Measurements from ENCODE around the gene TRIM74.
"Not testable (repeated sequence)": the region's sequence is repeated elsewhere in the genome, so short reads cannot be mapped to it uniquely, and the experiment has no call there.

TRIM74 gene

DNA sequence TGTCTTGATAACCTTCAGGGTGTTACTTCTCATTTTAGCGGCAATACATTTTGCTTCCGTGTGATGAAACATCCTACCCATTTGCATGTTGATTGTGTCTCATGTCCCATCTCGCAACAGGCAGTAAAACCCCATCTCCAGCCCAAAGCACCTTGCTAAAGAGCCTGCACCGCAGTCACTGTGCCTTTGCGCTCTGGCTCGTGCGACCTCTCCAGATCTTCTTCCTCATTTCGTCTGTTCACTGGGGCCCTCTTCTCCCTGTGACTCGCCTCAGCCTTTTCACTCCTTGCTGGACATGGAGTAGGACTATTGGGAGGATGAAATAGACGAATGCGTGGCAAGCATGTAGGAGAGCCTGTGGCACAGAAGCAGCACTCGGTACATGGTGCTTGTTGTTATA lies 57.9 kb downstream of the TRIM74 start:
- in situ Hi-C loops (cut with HindIII; ENCODE audit: low sequenced_read_pairs) = not testable (repeated sequence)
